DMS153 (cell line): ENCODE measurements around the gene EIF5A2.
A peak's percentile ranks its signal among the peaks of the same experiment; 100 is the strongest.
"Not testable (repeated sequence)": the region's sequence is repeated elsewhere in the genome, so short reads cannot be mapped to it uniquely, and the experiment has no call there.

Experiments used
- DNase-seq: peaks from one replicate; lab custom pipeline; 2025; lab: John Stamatoyannopoulos, UW

Gene EIF5A2

DNA sequence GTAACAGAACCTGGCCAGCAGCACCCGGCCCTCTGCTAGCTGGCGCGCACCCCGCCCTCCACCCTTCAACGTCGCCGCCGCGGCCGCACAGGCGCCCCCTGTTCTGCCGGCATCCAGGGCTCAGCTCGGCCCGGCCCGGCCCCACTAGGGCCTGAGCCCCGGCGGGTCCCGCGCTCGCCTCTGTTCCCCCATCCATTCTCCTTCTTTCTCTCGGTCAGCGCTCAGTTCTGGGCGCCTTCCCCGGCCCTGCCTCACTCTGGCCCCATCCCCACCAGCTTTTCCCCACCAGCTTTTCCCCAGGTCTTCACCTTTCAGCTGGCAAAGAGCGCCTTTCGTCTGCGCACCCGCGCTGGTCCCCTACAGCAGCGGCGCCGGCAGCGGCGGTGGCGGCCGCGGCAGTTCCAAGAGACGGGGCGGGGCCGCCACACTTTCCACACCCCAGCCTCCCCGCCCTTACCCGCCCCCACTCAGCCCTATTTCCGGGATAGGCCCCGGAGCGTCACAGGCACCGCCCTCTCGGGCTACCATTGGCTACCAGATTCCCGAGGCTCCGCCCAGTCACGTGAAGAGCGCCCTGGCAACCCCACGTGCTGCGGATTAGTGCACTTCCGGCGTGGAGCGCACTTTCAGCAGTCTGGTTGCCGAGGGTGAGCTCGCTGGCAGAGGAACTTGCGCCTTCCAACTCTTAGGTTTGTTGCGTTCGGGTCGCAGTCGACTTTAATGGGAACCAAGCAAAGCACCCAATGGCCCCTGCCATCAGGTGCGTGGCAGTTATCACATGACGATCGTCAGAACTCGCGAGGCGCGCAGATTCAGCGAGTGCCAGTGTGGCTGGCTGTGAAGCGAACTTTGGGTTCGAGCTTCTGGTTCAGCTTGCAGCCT is at the start of gene EIF5A2:
Gene EIF5A2 (minus strand): TSS at position 403 of the 882 bp plus-strand sequence. CDS start 831 bp downstream, outside the sequence.
- DNase-seq, result peak; percentile 94

- no peak for DNase-seq
These were observed 48.2 kb upstream of the EIF5A2 start for GRCh38 chr3:170956647-170957046.

- DNase-seq, result no peak
These were observed 45.3 kb upstream of the EIF5A2 start for GRCh38 chr3:170953736-170954135.

DNA sequence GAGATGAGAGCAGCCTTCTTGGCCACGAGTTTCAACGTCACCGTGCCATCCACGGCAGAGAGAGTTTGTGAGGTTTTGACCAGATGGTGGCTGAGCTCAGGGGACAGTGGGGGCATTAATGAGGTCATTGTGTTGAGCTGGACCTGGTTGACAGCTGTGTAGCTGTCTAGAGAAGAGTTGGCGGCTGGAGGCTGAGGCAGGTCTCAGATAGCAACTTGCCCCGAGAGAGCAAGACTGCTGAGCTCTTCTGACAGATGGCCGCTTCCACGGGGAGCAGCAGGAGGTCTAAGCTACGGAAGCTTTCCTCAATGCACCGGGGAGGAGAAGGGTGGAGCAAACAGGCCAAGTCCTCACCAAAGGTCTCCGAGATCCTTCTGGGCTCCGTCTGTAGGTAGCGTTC is 44.8 kb upstream of the EIF5A2 start:
- DNase-seq, result no peak

DNA sequence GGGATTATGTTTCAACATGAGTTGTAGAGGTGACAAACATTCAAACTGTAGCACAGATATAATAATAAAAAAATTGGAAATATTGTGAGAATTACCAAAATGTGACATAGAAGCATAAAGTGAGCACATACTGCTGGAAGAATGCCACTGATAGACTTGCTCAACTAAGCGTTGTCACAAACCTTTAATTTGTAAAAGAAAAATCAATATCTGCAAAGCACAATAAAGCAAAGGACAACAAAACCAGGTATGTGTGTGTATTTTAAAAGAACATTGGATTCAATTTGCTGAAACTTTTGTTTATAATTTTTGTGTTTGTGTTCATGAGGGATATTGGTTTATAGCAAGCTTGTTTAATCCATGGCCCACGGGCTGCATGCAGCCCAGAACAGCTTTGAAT is 40.8 kb upstream of the EIF5A2 start:
- no peak for DNase-seq

DNA sequence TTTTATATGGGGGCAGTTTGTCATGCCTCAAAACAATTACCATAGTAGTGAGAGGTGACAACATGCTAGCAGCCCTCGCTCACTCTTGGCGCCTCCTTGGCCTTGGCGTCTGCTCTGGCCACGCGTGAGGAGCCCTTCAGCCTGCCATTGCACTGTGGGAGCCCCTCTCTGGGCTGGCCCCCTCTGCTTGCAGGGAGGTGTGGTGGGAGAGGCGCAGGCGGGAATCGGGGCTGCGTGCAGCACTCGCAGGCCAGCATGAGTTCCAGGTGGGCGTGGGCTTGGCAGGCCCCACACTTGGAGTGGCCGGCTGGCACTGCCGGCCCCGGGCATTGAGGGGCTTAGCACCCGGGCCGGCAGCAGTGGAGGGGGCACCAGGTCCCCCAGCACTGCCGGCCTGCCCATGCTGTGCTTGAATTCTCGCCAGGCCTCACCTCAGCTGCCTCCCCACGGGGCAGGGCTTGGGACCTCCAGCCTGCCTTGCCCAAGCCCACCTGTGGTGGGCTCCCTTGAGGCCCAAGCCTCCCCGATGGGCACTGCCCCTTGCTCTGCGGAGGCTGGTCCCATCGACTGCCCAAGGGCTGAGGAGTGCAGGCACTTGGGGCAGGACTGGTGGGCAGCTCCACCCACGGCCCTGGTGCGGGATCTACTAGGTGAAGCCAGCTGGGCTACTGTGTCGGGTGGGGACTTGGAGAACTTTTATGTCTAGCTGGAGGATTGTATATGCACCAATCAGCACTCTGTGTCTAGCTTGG is 38.8 kb upstream of the EIF5A2 start:
- DNase-seq, result no peak

DNA sequence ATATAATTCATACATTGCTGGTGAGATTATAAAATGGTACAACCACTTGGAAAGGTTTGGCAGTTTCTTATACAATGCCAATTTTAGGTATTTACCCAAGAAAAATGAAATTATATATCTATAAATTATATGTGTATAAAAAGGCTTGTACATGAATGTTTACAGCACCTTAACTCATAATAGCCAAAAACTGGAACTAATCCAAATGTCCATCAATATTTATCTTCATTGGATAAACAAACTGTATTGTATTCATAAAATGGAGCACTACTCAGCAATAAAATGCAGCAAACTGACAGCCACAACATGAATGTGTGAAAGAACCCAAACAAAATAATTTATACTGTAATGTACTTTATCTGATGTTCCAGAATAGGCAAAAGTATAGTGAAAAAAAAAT is 33.6 kb upstream of the EIF5A2 start:
- DNase-seq, result no peak

DNA sequence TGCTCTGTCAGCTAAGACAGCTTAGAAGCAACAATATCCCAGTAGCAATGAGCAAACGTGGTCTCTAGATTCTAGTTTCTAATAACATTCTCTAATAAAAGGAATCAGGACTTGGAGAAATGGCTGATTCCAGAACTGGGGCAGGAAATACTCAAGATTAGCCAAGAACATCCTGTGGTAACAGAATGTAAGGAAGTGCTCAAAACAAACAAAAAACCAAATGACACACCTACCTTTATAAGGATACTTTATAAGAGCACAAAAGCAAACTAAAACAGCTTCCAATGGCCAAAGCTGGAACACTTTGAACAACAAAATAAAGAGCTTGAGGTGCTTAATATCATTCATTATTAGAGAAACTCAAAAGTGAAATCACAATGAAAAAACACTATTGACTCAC is 33.1 kb upstream of the EIF5A2 start:
- no peak for DNase-seq

- not testable (repeated sequence) for DNase-seq
These were observed 24.6 kb upstream of the EIF5A2 start for GRCh38 chr3:170933039-170933438.

- not testable (repeated sequence) for DNase-seq
These were observed 15.1 kb upstream of the EIF5A2 start for GRCh38 chr3:170923553-170923952.

- DNase-seq, result no peak
These were observed 10.3 kb upstream of the EIF5A2 start for GRCh38 chr3:170918715-170919114.

- DNase-seq, result no peak
These were observed 6.3 kb upstream of the EIF5A2 start for GRCh38 chr3:170914690-170915089.

DNA sequence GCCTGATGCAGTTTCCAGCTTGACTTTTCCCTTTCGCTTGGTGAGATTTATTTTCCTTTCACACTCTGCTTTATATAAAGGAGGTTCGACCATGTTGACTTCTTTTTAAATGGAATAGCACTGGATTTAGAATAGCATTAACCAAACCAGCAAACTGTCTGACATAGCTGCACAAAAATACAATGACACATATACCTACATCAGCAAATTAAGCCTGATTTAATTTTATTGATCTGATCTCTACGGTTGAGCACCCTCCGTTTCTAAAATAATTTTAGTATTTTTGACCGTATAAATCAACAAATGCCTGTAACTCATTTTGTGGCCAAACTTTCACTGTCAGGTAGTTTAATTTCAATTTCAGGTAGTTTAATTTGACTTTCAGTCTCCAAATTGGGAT is 5.8 kb upstream of the EIF5A2 start:
- DNase-seq, result no peak

- no peak for DNase-seq
These were observed 2.6 kb upstream of the EIF5A2 start for GRCh38 chr3:170911051-170911450.

DNA sequence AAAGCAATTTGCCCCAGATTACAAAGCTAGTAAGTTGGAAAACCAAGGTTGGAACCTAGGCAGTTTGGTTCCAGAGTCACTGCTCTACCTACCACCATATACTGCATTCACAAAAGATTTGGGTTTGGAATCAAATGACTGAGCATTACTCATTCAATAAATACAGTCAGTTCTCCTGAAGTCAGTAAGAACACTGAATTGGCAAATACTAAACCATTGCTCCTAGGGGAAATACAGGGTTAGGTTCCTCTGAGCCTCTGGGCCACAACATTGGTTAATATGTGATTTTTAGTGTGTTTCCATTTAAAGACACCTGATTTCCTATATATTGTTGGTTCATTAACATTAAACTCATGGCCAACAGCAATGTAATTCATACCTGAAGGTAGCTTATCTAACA is 2.1 kb upstream of the EIF5A2 start:
- DNase-seq, result no peak

- DNase-seq, result no peak
These were observed 879 bp upstream of the EIF5A2 start for GRCh38 chr3:170909129-170909903.

DNA sequence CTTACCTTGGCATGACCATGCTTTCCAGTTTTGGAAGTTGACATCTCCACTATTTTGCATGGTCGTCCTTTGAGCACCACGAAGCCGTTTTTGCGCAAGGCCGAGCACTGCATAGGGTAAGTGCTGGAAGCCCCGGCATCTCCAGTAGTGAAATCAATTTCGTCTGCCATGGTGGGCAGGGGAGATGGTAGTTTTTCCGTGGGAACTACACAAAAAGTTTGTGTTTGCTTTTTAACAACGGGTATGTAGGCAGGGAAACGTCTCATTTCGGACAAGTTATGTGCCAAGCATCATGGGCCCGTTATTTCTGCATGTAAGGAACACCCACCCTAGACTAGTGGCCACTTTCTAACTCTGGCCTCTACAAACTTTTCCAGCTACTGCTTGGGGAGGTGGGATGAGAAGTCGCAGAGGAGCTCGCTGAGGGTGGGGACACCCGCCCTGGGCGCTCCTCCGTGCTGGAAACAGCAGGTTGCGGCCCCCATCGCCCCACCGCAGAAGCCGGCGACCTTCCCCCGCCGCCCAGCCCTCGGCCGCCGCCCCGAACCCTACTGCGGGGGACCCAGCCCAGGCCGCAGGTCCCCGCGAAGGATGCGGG is 701 bp downstream of the EIF5A2 start:
- DNase-seq, result peak; percentile 3

DNA sequence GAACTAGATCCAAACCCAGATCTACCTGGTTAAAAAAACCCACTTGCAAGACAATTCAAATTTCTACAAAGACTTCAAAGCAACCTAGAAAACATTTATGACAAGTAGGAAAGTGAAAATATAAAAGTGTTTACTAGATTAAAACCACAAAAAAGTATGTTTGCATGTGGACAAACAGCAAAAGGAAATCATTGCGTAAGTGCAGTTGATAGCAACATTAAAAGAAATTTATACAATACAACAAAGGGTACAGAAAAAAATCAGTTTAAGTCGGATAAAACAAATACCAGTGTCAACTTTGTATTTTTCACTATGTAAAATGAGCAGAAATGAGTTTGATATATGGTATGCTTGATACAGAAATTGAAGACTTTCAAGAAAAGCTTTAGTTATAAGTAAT is 2.6 kb downstream of the EIF5A2 start:
- DNase-seq, result no peak

- DNase-seq, result no peak
These were observed 5.3 kb downstream of the EIF5A2 start for GRCh38 chr3:170903123-170903522.

GRCh38 chr3:170899455-170899854 is 9.0 kb downstream of the EIF5A2 start:
- no peak for DNase-seq

GRCh38 chr3:170897978-170898377 is 10.5 kb downstream of the EIF5A2 start:
- DNase-seq, result no peak

DNA sequence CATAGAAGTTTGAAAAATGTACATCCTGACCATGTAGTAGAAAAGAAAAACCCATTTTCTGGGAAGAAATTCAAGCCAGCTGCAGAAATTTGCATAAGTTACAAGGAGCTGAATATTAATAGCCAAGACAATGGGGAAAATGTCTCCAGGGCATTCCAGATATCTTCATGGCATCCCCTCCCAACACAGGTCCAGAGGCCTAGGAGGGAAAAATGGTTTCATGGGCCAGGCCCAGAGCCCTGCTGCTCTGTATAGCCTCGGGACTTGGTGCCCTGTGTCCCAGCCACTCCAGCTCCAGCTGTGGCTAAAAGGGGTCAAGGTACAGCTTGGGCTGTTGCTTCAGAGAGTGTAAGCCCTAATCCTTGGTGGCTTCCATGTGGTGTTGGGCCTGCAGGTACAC is 11.2 kb downstream of the EIF5A2 start:
- DNase-seq, result not testable (repeated sequence)
